HCT116 (cell line): ENCODE data around the gene NEUROG3. TPM values are rescaled to one million over a fixed set of nuclear protein-coding genes. Genes with fewer than 3 reads are reported as not detected.

Experiments
- ATAC-seq: fragments of 200-7000 bp; cut with Tn5 transposase; 2 replicates; pipeline ENCODE4 v1.9.1; 2020; ENCODE audit warnings: mild to moderate bottlenecking, moderate library complexity
- BruUV-seq: library from RNA; stranded (reverse); fragments of 400-500 nt; replicated peaks from 2 replicates; lab custom pipeline; 2021; lab: Mats Ljungman, UMichigan
- CTCF ChIA-PET: fragments of 300-600 bp; sonication (Branson Sonifier 250); formaldehyde crosslinking; loops from one replicate; lab custom pipeline; 2021; ENCODE audit warnings: antibody characterized with exemption; lab: Charles Lee
- POLR2A ChIA-PET: fragments of 300-600, 350-600 bp; sonication (Branson Sonifier 250); formaldehyde crosslinking; loops from one replicate; lab custom pipeline; 2021; ENCODE audit warnings: antibody characterized with exemption; lab: Charles Lee
- RAD21 ChIA-PET, 2 experiments: fragments of 300-600 bp; sonication (Branson Sonifier 250); formaldehyde crosslinking; loops; one replicate each; lab custom pipeline; 2023; ENCODE audit warnings: low total read pairs in 2 of 2; ENCODE audit not compliant: uncharacterized antibody in 2 of 2, unreplicated experiment in 2 of 2, low non-redundant PET in 1 of 2; lab: Charles Lee
- DNase-seq: peaks from one replicate; pipeline ENCODE4 v3.0.0-alpha.2; 2010; ENCODE audit warnings: low read depth, low spot score
- H2AFZ ChIP-seq: fragments of 200-600 bp; shearing (Covaris generic), sonication (generic); 2 replicates; pipeline ENCODE4 v1.6.1; 2017; ENCODE audit warnings: low read depth, mixed run types, mixed read lengths, antibody characterized with exemption, low read length; ENCODE audit not compliant: poor library complexity, severe bottlenecking
- H3K27ac ChIP-seq: 2 replicates; pipeline ENCODE4 v1.5.1; 2012; ENCODE audit warnings: low read depth, low read length
- H3K27me3 ChIP-seq: fragments of 200-600 bp; sonication (generic); 2 replicates; pipeline ENCODE4 v1.6.1; 2016; ENCODE audit warnings: mixed run types, low read length, mixed read lengths; ENCODE audit not compliant: insufficient read depth
- H3K36me3 ChIP-seq, 2 experiments: fragments of 200-500 bp in 1 of 2; fragments of 200-600 bp in 1 of 2; sonication (Bioruptor generic) in 1 of 2; sonication (generic) in 1 of 2; 2 replicates each; pipeline versions ENCODE4 v1.5.1 to v1.6.1; 2014 to 2016; ENCODE audit warnings: low read length in 2 of 2, inconsistent platforms in 1 of 2, mixed read lengths in 1 of 2, mixed run types in 1 of 2; ENCODE audit not compliant: insufficient read depth in 2 of 2, control insufficient read depth in 1 of 2
- H3K4me1 ChIP-seq, 2 experiments: fragments of 200-600 bp in 1 of 2; sonication (generic) in 1 of 2; 2 replicates each; pipeline versions ENCODE4 v1.5.1 to v1.6.1; 2012 to 2017; ENCODE audit warnings: low read length in 2 of 2, inconsistent platforms in 1 of 2, mild to moderate bottlenecking in 1 of 2, mixed read lengths in 1 of 2, mixed run types in 1 of 2, moderate library complexity in 1 of 2; ENCODE audit not compliant: insufficient read depth in 2 of 2, control insufficient read depth in 1 of 2
- H3K4me2 ChIP-seq: fragments of 200-600 bp; sonication (generic); 2 replicates; pipeline ENCODE4 v1.6.1; 2017; ENCODE audit warnings: mixed run types, low read length, mixed read lengths
- H3K4me3 ChIP-seq, 2 experiments: fragments of 200-600 bp in 1 of 2; sonication (generic) in 1 of 2; replicated peaks in 1 of 2; 2 replicates each; pipeline ENCODE4 v1.5.1; 2011 to 2016; ENCODE audit warnings: low read length in 2 of 2, control low read depth in 1 of 2, low read depth in 1 of 2, mild to moderate bottlenecking in 1 of 2, mixed read lengths in 1 of 2, mixed run types in 1 of 2
- H3K79me2 ChIP-seq: fragments of 200-600 bp; sonication (generic); 2 replicates; pipeline ENCODE4 v1.6.1; 2017; ENCODE audit warnings: mild to moderate bottlenecking, mixed run types, low read length, moderate library complexity, mixed read lengths; ENCODE audit not compliant: insufficient read depth
- H3K9ac ChIP-seq: fragments of 200-600 bp; sonication (generic); 2 replicates; pipeline ENCODE4 v1.6.1; 2016; ENCODE audit warnings: low read length, mixed read lengths
- H3K9me2 ChIP-seq: fragments of 200-600 bp; sonication (generic), shearing (Covaris generic); 2 replicates; pipeline ENCODE4 v1.6.1; 2017; ENCODE audit warnings: mixed run types, mild to moderate bottlenecking, moderate library complexity; ENCODE audit not compliant: insufficient read depth
- H3K9me3 ChIP-seq, 2 experiments: fragments of 200-500 bp in 1 of 2; fragments of 200-600 bp in 1 of 2; sonication (Bioruptor generic) in 1 of 2; sonication (generic) in 1 of 2; 2 replicates each; pipeline ENCODE4 v1.6.1; 2014 to 2017; ENCODE audit warnings: low read length in 2 of 2, mixed read lengths in 2 of 2, inconsistent platforms in 1 of 2, low read depth in 1 of 2, mild to moderate bottlenecking in 1 of 2, mixed run types in 1 of 2, moderate library complexity in 1 of 2; ENCODE audit not compliant: control insufficient read depth in 1 of 2, insufficient read depth in 1 of 2
- H4K20me1 ChIP-seq: fragments of 200-600 bp; sonication (generic), shearing (Covaris generic); 2 replicates; pipeline ENCODE4 v1.6.1; 2017; ENCODE audit warnings: mixed run types, mild to moderate bottlenecking, moderate library complexity; ENCODE audit not compliant: insufficient read depth
- CEBPB ChIP-seq: IDR thresholded peaks from 2 replicates; pipeline ENCODE4 v1.6.1; 2012; ENCODE audit warnings: low read depth
- EGR1 ChIP-seq: IDR thresholded peaks from 2 replicates; pipeline ENCODE4 v1.6.1; 2012; ENCODE audit warnings: low read depth
- POLR2A ChIP-seq: IDR thresholded peaks from 2 replicates; pipeline ENCODE4 v1.7.0; 2011; ENCODE audit warnings: borderline replicate concordance; ENCODE audit not compliant: insufficient read depth, insufficient read length; ENCODE audit errors: extremely low read depth
- TCF7L2 ChIP-seq: IDR thresholded peaks from 2 replicates; pipeline ENCODE4 v1.7.0; 2011; ENCODE audit warnings: borderline replicate concordance, inconsistent platforms; ENCODE audit not compliant: insufficient read depth, insufficient read length; ENCODE audit errors: extremely low read depth
- YY1 ChIP-seq: IDR thresholded peaks from 2 replicates; pipeline ENCODE4 v1.6.1; 2011; ENCODE audit warnings: low read length, low read depth, moderate library complexity, mild to moderate bottlenecking; ENCODE audit not compliant: insufficient replicate concordance; ENCODE audit errors: extremely low read depth
- ZNF274 ChIP-seq: fragments of 200-500 bp; sonication (Bioruptor generic); IDR thresholded peaks from 2 replicates; pipeline ENCODE4 v1.6.1; 2014; ENCODE audit warnings: mild to moderate bottlenecking, low read depth, low read length, inconsistent platforms
- intact Hi-C: fragments of 100-400 bp; cut with micrococcal nuclease; formaldehyde crosslinking; loops from 2 replicates; pipeline ENCODE4 v1.10.0; 2022
- total RNA-seq: library from RNA; stranded (reverse); gene quantifications from one replicate; pipeline ENCODE4 v1.2.1, GENCODE V29; 2021; ENCODE audit not compliant: unreplicated experiment
- TF ChIP-seq, protein P1 (sequence below): IDR thresholded peaks from 2 replicates; pipeline ENCODE4 v1.6.1; 2012; ENCODE audit warnings: low read depth
- TF ChIP-seq, protein P2 (sequence below): IDR thresholded peaks from 2 replicates; pipeline ENCODE4 v1.6.1; 2012

The NEUROG3 gene
- total RNA-seq, 1 experiment from 2014 or later, result not detected

DNA sequence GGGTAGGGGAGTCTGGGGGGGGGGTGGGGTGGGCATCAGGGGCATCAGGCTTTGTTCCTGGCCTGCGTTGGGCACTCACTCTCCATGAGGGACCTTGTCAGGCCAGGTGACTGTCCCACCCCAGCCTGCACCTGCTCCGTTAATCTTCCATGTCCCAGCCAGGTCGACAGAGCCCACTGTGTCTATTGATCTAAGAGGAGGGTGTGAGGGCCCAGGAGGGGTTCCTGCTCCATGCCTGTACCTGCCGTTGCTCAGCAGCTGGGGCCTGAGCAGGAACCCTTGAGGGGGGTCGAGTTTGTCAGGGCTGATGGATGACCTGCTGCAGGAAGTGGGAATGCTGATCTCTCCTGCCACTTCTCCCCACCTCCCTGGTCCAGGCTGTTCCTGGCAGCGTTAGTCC is 18.6 kb downstream of the NEUROG3 start:
- no peaks in the 10 kb centered on the region for H4K20me1 ChIP-seq
- RAD21 ChIA-PET, result no interaction called here
- H3K4me3 ChIP-seq, result no peak overlapping the region
- no peaks in the 10 kb centered on the region for H3K9me2 ChIP-seq
- H3K36me3 ChIP-seq, result no peaks in the 10 kb centered on the region
- no peaks in the 10 kb centered on the region for H3K4me1 ChIP-seq
- POLR2A ChIA-PET, result no interaction called here
- intact Hi-C loops, result no loop called here
- no peak for TF ChIP-seq YY1
- TF ChIP-seq, protein P1, sequence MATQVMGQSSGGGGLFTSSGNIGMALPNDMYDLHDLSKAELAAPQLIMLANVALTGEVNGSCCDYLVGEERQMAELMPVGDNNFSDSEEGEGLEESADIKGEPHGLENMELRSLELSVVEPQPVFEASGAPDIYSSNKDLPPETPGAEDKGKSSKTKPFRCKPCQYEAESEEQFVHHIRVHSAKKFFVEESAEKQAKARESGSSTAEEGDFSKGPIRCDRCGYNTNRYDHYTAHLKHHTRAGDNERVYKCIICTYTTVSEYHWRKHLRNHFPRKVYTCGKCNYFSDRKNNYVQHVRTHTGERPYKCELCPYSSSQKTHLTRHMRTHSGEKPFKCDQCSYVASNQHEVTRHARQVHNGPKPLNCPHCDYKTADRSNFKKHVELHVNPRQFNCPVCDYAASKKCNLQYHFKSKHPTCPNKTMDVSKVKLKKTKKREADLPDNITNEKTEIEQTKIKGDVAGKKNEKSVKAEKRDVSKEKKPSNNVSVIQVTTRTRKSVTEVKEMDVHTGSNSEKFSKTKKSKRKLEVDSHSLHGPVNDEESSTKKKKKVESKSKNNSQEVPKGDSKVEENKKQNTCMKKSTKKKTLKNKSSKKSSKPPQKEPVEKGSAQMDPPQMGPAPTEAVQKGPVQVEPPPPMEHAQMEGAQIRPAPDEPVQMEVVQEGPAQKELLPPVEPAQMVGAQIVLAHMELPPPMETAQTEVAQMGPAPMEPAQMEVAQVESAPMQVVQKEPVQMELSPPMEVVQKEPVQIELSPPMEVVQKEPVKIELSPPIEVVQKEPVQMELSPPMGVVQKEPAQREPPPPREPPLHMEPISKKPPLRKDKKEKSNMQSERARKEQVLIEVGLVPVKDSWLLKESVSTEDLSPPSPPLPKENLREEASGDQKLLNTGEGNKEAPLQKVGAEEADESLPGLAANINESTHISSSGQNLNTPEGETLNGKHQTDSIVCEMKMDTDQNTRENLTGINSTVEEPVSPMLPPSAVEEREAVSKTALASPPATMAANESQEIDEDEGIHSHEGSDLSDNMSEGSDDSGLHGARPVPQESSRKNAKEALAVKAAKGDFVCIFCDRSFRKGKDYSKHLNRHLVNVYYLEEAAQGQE, result no peak
- TF ChIP-seq ZNF274, result no peak
- TF ChIP-seq TCF7L2, result no peak
- no peak for TF ChIP-seq CEBPB
- TF ChIP-seq, protein P2, sequence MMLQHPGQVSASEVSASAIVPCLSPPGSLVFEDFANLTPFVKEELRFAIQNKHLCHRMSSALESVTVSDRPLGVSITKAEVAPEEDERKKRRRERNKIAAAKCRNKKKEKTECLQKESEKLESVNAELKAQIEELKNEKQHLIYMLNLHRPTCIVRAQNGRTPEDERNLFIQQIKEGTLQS, result no peak
- no peak for TF ChIP-seq EGR1
- no peak for TF ChIP-seq POLR2A
- DNase-seq (no peak), ATAC-seq (no peak)
- no peak overlapping the region for H3K9ac ChIP-seq
- no TSS peak for BruUV-seq
- no peaks in the 10 kb centered on the region for H3K27me3 ChIP-seq
- no peaks in the 10 kb centered on the region for H3K79me2 ChIP-seq
- H3K9me3 ChIP-seq, result peaks cover 2 to 5% of the 10 kb centered on the region in 2 experiments; a peak in 2 of 4 replicates
- no peak overlapping the region for H3K4me2 ChIP-seq
- CTCF ChIA-PET, result no interaction called here
- H2AFZ ChIP-seq, result no peak overlapping the region
- H3K27ac ChIP-seq, result no peak overlapping the region
